ENCODE measurements around the gene LMX1B.

LMX1B gene

DNA sequence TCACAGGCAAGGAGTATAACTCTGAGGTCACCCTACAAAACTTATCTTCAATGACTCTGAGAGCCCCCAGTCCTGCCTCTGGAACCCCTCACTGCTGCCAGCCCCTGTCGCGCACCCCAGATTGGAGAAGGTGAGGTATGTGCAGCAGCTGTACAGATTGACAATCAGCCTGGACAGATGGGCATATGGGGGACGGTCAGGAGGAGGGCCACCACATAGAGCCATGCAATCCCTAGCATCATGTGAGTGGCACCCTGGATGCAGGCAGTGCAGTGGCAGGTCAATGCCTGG, 90.1 kb downstream of the LMX1B start:
- Histone ChIP-seq H3K4me3 (ENCODE audit: low read depth, low read length) (no peak overlapping the region), H3K4me1 (ENCODE audit: control insufficient read depth, insufficient read depth, low read length) (no peaks in the 10 kb centered on the region), H3K9me3 (ENCODE audit: control insufficient read depth, insufficient read depth, low read depth, low read length) (no peaks in the 10 kb centered on the region), H3K27ac (ENCODE audit: extremely low read depth, low read depth, low read length) (no peak overlapping the region), H3K36me3 (ENCODE audit: control insufficient read depth in 2 of 2, insufficient read depth in 1 of 2, low read length in 2 of 2) (no peaks in the 10 kb centered on the region)
- TF ChIP-seq, protein P1, sequence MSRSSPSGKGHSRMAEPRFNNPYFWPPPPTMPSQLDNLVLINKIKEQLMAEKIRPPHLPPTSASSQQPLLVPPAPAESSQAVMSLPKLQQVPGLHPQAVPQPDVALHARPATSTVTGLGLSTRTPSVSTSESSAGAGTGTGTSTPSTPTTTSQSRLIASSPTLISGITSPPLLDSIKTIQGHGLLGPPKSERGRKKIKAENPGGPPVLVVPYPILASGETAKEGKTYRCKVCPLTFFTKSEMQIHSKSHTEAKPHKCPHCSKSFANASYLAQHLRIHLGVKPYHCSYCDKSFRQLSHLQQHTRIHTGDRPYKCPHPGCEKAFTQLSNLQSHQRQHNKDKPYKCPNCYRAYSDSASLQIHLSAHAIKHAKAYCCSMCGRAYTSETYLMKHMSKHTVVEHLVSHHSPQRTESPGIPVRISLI (tag by site-specific recombination; IDR thresholded peaks at IDR 0.05): no peak
- TF ChIP-seq SP7 (tag by site-specific recombination; IDR thresholded peaks at IDR 0.05): no peak
- TF ChIP-seq TCF7L2 (IDR thresholded peaks at IDR 0.05; ENCODE audit: borderline replicate concordance, low read depth, low read length): no peak
- no peak for TF ChIP-seq ZNF76 (tag by site-specific recombination; IDR thresholded peaks at IDR 0.05; ENCODE audit: borderline replicate concordance, low read depth)
- TF ChIP-seq, protein P2, sequence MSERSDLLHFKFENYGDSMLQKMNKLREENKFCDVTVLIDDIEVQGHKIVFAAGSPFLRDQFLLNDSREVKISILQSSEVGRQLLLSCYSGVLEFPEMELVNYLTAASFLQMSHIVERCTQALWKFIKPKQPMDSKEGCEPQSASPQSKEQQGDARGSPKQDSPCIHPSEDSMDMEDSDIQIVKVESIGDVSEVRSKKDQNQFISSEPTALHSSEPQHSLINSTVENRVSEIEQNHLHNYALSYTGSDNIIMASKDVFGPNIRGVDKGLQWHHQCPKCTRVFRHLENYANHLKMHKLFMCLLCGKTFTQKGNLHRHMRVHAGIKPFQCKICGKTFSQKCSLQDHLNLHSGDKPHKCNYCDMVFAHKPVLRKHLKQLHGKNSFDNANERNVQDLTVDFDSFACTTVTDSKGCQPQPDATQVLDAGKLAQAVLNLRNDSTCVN (tag by site-specific recombination; optimal IDR thresholded peaks at IDR 0.05): no peak
- no peak for TF ChIP-seq ZNF48 (tag by site-specific recombination; IDR thresholded peaks at IDR 0.05)
- TF ChIP-seq, protein P3, sequence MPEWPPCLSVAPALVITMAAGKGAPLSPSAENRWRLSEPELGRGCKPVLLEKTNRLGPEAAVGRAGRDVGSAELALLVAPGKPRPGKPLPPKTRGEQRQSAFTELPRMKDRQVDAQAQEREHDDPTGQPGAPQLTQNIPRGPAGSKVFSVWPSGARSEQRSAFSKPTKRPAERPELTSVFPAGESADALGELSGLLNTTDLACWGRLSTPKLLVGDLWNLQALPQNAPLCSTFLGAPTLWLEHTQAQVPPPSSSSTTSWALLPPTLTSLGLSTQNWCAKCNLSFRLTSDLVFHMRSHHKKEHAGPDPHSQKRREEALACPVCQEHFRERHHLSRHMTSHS (tag by site-specific recombination; IDR thresholded peaks at IDR 0.05): no peak
- TF ChIP-seq, protein P4, sequence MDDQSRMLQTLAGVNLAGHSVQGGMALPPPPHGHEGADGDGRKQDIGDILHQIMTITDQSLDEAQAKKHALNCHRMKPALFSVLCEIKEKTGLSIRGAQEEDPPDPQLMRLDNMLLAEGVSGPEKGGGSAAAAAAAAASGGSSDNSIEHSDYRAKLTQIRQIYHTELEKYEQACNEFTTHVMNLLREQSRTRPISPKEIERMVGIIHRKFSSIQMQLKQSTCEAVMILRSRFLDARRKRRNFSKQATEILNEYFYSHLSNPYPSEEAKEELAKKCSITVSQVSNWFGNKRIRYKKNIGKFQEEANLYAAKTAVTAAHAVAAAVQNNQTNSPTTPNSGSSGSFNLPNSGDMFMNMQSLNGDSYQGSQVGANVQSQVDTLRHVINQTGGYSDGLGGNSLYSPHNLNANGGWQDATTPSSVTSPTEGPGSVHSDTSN (CRISPR knock-in tag; IDR thresholded peaks at IDR 0.05): no peak
- TF ChIP-seq, protein P5, sequence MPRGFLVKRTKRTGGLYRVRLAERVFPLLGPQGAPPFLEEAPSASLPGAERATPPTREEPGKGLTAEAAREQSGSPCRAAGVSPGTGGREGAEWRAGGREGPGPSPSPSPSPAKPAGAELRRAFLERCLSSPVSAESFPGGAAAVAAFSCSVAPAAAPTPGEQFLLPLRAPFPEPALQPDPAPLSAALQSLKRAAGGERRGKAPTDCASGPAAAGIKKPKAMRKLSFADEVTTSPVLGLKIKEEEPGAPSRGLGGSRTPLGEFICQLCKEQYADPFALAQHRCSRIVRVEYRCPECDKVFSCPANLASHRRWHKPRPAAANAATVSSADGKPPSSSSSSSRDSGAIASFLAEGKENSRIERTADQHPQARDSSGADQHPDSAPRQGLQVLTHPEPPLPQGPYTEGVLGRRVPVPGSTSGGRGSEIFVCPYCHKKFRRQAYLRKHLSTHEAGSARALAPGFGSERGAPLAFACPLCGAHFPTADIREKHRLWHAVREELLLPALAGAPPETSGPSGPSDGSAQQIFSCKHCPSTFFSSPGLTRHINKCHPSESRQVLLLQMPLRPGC (tag by site-specific recombination; IDR thresholded peaks at IDR 0.05): no peak
- TF ChIP-seq, protein P6, sequence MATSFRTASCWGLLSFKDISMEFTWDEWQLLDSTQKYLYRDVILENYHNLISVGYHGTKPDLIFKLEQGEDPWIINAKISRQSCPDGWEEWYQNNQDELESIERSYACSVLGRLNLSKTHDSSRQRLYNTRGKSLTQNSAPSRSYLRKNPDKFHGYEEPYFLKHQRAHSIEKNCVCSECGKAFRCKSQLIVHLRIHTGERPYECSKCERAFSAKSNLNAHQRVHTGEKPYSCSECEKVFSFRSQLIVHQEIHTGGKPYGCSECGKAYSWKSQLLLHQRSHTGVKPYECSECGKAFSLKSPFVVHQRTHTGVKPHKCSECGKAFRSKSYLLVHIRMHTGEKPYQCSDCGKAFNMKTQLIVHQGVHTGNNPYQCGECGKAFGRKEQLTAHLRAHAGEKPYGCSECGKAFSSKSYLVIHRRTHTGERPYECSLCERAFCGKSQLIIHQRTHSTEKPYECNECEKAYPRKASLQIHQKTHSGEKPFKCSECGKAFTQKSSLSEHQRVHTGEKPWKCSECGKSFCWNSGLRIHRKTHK (tag by site-specific recombination; IDR thresholded peaks at IDR 0.05): no peak
- no peak for TF ChIP-seq ZNF138 (tag by site-specific recombination; IDR thresholded peaks at IDR 0.05; ENCODE audit: borderline replicate concordance)
- TF ChIP-seq REPIN1 (tag by site-specific recombination; IDR thresholded peaks at IDR 0.05; ENCODE audit: low read depth): no peak
- TF ChIP-seq ZNF600 (tag by site-specific recombination; IDR thresholded peaks at IDR 0.05): no peak
- TF ChIP-seq ZNF23 (tag by site-specific recombination; IDR thresholded peaks at IDR 0.05; ENCODE audit: borderline replicate concordance): no peak
- no peak for TF ChIP-seq RBAK (tag by site-specific recombination; IDR thresholded peaks at IDR 0.05)
- ChIA-PET CTCF (interaction anchor here (0.6 to 9.8 kb wide), 22 partner anchors 9 to 954 kb away, joined by 3 to 373 read pairs (median 10); no protein-coding TSS in a partner anchor), POLR2A (no interaction called here)

DNA sequence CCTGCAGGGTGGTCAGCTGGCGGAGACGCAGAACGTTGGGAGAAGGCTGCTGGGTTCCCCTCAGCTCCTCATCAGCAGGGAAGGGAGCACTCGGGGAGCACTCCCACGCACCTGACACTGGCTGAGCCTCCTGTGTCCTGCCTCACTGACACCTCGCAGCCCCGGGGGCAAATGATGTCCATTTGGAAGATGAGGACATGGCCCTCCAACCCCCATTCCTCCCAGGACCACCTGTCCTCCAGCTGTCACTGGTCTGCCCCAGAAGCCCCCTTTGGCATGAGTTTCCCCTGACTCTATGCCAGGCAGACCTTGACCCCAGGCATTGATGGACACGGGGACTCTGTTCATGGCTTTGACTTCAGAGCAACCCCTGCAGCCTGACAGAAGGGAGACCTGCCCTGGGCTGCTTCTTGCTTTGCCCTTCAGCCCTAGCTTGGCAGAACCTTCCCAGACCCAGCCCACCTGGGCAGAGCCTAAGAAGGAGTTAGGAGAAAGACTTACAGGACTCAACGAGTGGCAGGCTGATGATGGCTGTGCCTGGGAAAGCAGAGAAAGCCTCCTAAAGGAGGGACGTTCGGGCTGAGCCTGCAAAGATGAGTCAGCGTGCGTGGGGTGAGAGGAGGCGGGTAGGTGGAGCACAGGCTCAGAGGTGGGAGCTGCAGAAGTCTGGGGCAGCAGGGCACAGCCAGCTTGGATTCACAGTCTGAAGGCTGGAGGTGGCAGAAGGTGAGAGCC, 90.6 kb downstream of the LMX1B start:
- Histone ChIP-seq H3K9me3 (ENCODE audit: control insufficient read depth, insufficient read depth, low read depth, low read length) (no peaks in the 10 kb centered on the region), H3K4me3 (ENCODE audit: low read depth, low read length) (no peak overlapping the region), H3K27ac (ENCODE audit: extremely low read depth, low read depth, low read length) (no peak overlapping the region), H3K4me1 (ENCODE audit: control insufficient read depth, insufficient read depth, low read length) (no peaks in the 10 kb centered on the region), H3K36me3 (ENCODE audit: control insufficient read depth in 2 of 2, insufficient read depth in 1 of 2, low read length in 2 of 2) (no peaks in the 10 kb centered on the region)
- CTCF ChIA-PET: interaction anchor here (0.6 to 9.8 kb wide), 35 partner anchors 9 to 955 kb away, joined by 3 to 373 read pairs (median 7); no protein-coding TSS in a partner anchor
- POLR2A ChIA-PET: interaction anchor here (1.2 to 2.5 kb wide), 3 partner anchors 31 to 91 kb away, joined by 3 to 13 read pairs (median 5); partner anchors contain the start of gene LMX1B
- TF ChIP-seq PRDM1 (tag by site-specific recombination; IDR thresholded peaks at IDR 0.05) (peak; percentile 87), ZNF140 (tag by site-specific recombination; IDR thresholded peaks at IDR 0.05) (no peak), ZBTB8A (tag by site-specific recombination; IDR thresholded peaks at IDR 0.05) (peak; percentile 61)
- TF ChIP-seq, protein P7, sequence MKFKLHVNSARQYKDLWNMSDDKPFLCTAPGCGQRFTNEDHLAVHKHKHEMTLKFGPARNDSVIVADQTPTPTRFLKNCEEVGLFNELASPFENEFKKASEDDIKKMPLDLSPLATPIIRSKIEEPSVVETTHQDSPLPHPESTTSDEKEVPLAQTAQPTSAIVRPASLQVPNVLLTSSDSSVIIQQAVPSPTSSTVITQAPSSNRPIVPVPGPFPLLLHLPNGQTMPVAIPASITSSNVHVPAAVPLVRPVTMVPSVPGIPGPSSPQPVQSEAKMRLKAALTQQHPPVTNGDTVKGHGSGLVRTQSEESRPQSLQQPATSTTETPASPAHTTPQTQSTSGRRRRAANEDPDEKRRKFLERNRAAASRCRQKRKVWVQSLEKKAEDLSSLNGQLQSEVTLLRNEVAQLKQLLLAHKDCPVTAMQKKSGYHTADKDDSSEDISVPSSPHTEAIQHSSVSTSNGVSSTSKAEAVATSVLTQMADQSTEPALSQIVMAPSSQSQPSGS (tag by site-specific recombination; IDR thresholded peaks at IDR 0.05; ENCODE audit: low read depth): no peak
- TF ChIP-seq, protein P8, sequence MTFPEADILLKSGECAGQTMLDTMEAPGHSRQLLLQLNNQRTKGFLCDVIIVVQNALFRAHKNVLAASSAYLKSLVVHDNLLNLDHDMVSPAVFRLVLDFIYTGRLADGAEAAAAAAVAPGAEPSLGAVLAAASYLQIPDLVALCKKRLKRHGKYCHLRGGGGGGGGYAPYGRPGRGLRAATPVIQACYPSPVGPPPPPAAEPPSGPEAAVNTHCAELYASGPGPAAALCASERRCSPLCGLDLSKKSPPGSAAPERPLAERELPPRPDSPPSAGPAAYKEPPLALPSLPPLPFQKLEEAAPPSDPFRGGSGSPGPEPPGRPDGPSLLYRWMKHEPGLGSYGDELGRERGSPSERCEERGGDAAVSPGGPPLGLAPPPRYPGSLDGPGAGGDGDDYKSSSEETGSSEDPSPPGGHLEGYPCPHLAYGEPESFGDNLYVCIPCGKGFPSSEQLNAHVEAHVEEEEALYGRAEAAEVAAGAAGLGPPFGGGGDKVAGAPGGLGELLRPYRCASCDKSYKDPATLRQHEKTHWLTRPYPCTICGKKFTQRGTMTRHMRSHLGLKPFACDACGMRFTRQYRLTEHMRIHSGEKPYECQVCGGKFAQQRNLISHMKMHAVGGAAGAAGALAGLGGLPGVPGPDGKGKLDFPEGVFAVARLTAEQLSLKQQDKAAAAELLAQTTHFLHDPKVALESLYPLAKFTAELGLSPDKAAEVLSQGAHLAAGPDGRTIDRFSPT (tag by site-specific recombination; IDR thresholded peaks at IDR 0.05): 0 out of 2 replicates have a peak, but pooled peaks have one; percentile 21

Data from HEK293 (cell line).